Activated gamma-delta T cell treated with Interleukin-2 at 50 U/mL for 16 hours (primary cell): ENCODE data around the gene TBXA2R.
"Not testable (repeated sequence)": the region's sequence is repeated elsewhere in the genome, so short reads cannot be mapped to it uniquely, and the experiment has no call there.

Experiments
- DNase-seq: peaks from one replicate; pipeline ENCODE4 v3.0.0-alpha.2; 2020

Gene TBXA2R

DNA sequence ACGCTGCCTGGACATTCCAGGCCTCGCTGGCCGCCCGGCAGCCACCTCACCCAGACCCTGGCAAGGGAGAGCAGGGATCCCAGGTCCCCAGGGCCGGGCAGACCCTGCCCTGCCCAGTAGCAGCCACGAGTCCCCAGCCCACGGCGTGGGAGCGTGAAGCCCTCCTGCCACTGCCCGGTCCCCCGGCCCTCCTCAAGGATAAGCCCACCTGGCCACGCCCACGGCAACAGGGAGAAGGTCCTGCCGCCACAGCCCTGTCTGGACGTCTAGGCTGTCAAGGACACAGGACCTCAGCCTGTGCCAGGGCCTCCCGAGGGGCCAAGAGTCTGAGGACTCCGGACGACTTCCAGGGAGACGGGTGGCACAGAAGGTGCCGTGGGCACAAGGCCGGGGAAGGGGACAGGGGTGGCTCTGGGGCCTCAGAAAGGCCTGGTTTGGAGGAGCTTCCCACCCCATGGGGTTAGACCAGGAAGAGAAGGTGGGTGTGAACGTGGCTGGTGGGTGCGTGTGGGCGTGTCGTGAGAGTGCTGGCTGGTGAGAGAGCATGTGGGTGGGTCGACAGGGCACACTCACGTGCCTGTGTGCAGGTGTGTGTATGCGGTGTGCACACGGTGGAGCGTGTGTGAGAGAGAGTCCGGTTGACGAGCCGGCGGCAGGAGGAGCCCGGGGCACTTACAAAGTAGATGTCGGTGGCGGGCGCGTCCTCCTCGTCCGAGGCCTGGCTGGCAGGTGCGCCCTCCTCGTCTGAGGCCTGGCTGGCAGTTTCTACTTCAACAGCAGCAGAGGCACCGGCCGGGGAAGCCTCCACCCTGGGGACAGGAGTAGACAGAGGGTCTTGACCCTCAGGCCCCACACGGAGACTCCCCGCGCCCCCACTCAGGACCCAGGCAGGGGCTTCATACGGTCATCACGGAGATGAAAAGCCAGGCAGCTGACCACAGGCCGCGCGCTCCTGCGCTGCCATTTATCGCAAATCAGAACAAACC lies 31.8 kb upstream of the TBXA2R start:
- no peak for DNase-seq

DNA sequence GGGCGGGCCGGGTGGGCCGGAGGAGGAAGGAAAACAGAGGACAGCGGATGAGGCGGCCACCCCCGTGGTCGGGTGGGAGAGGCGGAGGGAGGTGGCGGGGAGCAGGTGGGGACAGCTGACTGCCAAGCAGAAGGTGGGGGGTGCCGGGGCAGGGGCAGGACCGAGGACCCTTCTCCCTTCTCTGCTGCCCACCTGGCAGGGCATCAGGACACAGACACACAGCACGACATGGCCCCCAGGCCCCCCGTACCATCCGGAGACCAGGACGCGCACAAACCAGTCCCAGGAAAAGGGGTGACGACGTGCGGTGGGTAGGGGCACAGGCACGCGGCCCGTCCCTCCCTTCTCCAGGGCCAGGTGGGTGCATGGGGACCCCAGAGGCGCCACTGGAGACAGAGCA lies 30.9 kb upstream of the TBXA2R start:
- no peak for DNase-seq

- no peak for DNase-seq
These were observed 30.3 kb upstream of the TBXA2R start for GRCh38 chr19:3636962-3637361.

GRCh38 chr19:3636506-3636905 lies 29.8 kb upstream of the TBXA2R start:
- DNase-seq = no peak

- no peak for DNase-seq
These were observed 27.9 kb upstream of the TBXA2R start for GRCh38 chr19:3634496-3635045.

DNA sequence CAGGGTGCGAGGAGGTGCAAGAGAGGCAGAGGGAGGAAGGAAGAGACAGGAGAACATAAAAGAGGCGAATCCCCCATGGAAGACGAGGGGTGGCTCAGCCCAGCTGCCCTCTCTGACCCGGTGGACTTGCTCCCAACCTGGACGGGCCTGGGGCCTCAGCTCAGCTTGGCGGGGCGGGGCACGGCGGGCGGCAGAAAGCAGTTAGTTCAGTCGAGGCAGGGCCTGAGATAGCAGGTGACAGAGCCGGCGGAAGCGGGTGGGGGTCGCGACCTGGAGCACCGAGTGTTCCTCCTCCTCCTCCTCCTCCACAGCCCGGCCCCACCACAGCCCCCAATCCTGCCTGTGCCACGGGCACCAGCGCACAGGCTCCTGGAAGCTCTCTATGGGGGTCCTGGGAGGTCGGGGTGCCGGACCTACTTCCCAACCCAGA lies 26.9 kb upstream of the TBXA2R start:
- no peak for DNase-seq

- no peak for DNase-seq
These were observed 26.3 kb upstream of the TBXA2R start for GRCh38 chr19:3632739-3633558.

- no peak for DNase-seq
These were observed 25.4 kb upstream of the TBXA2R start for GRCh38 chr19:3632098-3632497.

DNA sequence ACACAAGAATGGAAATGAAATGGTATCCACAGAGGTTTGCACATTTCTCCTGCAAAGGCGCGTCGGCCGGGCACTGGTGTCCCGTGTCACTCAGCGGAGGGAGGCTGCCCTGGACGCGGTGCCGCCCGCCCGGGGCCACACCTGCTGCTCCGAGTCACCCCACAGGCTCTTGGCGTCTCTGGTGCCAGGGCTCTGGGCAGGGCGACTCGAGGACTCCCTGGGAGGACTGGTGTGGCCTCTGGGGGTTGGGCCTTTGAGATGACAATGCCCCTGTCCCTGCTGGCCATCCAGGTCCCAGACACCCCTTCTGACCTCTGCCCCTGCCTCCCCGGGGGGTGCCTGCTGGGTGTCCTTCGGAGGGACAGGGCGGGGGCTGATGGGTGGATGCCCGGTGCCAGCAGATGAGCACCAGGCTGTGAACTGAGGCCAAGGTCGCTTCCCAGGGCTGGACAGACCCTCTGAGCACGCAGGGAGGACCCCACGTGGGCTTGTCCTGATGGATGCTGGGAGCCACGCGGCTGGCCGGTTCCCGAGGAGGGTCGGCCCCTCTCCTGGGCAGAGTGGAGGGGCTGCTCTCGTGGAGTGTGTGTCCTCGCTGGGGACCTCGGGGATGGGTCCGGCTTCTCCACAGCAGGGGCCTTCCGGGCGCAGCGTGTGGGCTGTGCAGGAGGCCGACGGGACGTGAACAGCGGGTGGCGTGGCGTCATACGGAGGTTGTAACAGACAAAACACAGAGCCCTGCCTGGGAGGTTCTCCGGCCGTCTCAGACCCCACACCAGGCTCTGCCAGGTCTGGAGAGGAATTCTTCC lies 24.6 kb upstream of the TBXA2R start:
- no peak for DNase-seq

- not testable (repeated sequence) for DNase-seq
These were observed 22.1 kb upstream of the TBXA2R start for GRCh38 chr19:3628766-3629165.

DNA sequence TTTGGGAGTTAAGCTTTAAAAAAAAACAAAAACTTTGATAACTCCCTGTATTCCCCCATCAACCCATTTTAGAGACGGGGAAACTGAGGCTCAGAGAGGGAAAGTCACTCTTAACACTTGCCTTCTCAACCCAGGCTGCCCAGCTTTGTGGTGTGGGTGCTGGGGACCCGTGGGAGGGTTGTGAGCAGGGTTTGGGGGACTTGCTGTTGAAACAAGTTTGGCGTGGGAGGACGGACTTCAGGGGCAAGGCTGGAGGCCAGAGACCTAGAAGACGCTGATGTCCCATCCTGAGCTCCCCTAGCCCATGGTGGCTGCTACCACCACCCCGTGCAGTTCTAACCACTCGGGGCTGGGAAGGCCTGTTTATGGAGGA lies 20.7 kb upstream of the TBXA2R start:
- DNase-seq = no peak

- DNase-seq = peak; percentile 99
These were observed 20.0 kb upstream of the TBXA2R start, which contains the start of gene CACTIN for GRCh38 chr19:3626473-3627350. Gene CACTIN (minus strand): TSS chr19:3626790. CDS start chr19:3626762, 28 bp downstream.

DNA sequence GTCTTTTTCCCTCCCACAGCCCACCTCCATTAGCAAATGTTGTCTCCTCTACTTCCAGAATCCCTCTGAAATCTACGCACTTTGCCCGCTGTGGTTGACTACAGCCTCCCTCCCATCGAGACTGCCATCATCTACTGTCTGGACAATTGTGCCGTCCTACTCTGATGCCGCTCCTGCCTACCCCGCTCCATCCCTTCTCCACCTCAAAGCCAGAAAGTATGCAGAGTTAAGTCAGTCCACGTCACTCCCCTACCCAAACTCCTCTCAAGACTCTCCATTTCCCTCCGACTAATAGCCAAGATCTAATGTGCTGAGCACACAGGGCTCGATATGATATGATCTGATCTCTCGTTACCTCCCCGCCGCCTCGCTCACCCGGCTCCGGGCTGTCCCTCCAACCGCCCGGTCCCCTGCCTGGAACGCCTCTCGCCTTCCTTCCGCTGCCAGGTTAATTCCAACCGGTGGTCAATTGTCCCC lies 19.4 kb upstream of the TBXA2R start:
- DNase-seq = no peak

DNA sequence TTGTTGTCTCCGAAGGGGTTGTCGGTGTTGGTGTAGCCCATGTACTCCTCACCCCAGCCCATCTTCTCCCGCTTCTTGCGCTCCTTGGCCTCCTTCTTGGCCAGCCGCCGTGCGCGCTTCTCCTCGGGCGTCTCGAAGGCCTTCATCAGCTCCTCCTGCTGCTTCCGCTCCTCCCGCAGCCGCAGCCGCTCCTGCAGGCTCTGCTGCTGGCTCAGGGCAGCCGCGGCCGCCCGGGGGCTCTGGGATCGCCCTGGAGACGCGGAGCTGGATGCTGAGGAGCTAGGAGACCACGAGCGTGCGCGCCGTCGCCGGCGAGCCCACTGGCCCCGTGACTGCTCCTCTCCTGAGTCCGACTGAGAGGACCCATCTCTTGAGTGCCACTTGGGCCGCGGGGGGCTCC lies 17.0 kb upstream of the TBXA2R start:
- no peak for DNase-seq

- DNase-seq = no peak
These were observed 15.5 kb upstream of the TBXA2R start for GRCh38 chr19:3622224-3622623.

DNA sequence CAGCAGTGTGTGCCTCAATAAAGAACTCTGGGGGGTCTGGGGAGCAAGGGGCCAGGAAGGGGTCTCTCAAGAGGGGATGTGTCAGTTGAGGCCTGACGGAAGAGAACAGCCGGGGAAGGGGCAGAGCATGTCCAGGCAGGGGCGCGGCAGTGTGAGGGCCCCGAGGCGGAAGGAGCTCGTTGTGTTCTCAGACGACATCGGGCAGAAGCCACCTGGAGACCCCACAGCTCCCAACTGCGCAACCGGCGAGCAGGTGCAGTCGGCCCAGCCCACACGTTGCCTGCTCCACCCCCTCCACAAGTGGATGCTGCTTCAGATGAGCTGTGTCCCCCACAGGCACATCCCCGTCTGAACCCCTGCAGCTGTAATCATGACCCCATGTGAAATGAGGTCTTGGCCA lies 15.0 kb upstream of the TBXA2R start:
- no peak for DNase-seq

DNA sequence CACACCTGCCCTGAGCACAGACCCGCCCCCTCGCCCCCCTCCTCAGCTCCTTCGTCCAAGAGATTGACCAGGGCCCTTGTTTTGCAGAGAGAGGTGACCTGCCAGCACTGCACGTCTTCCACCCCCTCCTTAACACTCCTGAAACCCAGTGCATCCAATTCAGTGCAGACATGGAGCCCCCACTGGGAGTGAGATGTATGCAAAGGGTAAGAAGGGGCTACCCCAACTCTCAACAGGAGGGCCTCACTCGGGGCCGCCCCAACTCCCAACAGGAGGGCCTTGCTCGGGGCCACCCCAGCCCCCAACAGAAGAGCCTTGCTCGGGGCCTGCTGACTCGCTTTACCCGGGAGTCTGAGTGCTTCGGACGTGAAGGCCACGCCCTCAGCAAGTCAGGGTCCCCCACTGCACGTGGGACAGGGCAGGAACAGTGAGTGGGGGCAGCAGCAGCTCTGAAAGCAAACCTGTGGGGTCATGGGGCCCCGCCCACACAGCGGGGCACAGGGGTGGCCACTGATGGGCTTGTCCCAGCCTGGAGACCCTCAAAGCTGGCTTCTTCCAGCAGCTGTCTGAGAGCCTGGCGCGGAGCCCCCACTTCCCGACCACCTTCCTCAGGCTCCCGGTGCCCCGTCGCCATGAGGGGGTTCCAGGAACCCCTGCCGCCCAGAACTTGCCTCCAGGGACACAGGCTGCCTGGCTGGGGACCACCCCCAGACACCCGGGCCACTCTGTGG lies 14.3 kb upstream of the TBXA2R start:
- no peak for DNase-seq

DNA sequence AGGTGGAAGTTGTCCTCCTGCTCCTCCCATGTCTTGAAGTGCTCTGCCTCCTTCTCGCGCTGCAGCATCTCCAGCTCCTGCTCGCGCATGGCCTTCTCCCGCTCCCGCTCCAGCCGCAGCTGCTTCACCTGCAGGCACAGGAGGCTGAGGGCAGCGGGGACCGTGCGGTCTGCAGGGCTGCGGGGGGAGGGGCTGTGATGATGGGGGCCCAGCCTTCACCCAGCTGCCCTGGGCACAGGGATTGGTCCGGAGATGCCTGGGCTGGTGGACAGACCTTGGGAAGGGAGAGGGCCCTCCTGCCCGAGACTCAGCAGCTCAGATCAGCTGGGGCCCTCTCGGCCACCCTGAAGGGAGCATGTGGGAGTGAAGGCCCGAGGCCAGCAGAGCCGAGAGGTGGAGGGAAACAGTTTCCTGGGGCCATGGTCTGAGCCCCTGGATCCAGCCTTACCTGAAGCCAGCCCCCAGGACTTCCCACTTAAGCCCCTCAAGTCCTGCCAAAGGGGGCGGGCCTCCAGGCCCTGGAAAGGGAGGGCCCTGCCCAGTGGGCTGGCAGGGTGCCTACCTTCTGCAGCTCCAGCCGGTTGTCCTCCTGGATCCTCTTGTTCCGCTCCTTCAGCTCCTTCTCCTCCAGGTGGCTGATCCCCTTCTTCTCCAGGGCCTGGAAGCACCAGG lies 13.6 kb upstream of the TBXA2R start:
- no peak for DNase-seq

- no peak for DNase-seq
These were observed 12.9 kb upstream of the TBXA2R start for GRCh38 chr19:3619631-3620012.
